C4-2B (cell line): ENCODE results near the gene SZT2.

ENCODE experiments used
- ZFX ChIP-seq: fragments of 450-650 bp; IDR thresholded peaks from 2 replicates; pipeline ENCODE4 v1.6.1; 2017
- TF ChIP-seq, protein P1 (sequence below): fragments of 450-650 bp; conservative IDR thresholded peaks from 2 replicates; pipeline ENCODE4 v1.5.1; 2017; ENCODE audit warnings: mild to moderate bottlenecking

DNA sequence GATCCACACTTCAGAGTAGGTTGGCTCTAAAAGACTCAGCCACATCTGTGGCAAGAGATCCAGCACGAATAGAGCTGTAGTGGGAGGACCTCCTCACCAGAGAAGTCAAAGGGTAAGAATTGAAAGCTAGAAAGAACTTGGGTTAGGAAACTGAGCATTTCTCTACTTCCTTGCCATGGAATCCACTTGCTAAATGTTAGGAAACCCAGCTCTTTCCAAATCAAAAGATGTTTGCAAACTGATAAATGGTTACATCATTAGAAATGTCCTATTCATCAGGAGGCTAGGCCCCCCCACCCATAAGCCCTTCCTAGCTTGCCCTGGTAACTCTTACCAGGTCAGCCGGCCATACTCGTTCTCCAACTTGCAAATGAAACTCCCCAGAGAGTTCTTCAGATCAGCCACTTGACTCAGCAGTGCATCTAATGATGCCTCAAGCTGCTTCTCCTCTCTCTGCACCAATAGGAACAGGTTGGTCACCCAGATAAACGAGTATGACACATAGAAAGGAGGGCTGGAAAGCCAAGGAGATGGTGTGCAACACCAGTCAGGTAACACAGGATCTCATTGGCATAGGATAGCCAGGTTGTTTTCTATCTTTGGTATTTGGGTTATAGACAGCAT, 1.6 kb upstream of the SZT2 start:
- TF ChIP-seq, protein P1, sequence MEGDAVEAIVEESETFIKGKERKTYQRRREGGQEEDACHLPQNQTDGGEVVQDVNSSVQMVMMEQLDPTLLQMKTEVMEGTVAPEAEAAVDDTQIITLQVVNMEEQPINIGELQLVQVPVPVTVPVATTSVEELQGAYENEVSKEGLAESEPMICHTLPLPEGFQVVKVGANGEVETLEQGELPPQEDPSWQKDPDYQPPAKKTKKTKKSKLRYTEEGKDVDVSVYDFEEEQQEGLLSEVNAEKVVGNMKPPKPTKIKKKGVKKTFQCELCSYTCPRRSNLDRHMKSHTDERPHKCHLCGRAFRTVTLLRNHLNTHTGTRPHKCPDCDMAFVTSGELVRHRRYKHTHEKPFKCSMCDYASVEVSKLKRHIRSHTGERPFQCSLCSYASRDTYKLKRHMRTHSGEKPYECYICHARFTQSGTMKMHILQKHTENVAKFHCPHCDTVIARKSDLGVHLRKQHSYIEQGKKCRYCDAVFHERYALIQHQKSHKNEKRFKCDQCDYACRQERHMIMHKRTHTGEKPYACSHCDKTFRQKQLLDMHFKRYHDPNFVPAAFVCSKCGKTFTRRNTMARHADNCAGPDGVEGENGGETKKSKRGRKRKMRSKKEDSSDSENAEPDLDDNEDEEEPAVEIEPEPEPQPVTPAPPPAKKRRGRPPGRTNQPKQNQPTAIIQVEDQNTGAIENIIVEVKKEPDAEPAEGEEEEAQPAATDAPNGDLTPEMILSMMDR: no peak
- no peak for TF ChIP-seq ZFX
